Keratinocyte (primary cell): ENCODE measurements around the gene PARP3.

ENCODE experiments used
- EZH2 ChIP-seq: IDR thresholded peaks from one replicate; pipeline ENCODE4 v1.6.1; 2012; ENCODE audit warnings: inconsistent platforms, mild to moderate bottlenecking, low read length, moderate library complexity
- TF ChIP-seq, protein P1 (sequence below), 3 experiments: IDR thresholded peaks in 1 of 3; conservative IDR thresholded peaks in 1 of 3; optimal IDR thresholded peaks in 1 of 3; 2 replicates in 2 of 3; 3 replicates in 1 of 3; pipeline versions ENCODE3 to v1.5.1; 2011; ENCODE audit warnings: low read length in 3 of 3, mild to moderate bottlenecking in 3 of 3, moderate library complexity in 2 of 3, control low read depth in 1 of 3, inconsistent platforms in 1 of 3; ENCODE audit not compliant: insufficient read depth in 2 of 3; ENCODE audit errors: extremely low read depth in 1 of 3

DNA sequence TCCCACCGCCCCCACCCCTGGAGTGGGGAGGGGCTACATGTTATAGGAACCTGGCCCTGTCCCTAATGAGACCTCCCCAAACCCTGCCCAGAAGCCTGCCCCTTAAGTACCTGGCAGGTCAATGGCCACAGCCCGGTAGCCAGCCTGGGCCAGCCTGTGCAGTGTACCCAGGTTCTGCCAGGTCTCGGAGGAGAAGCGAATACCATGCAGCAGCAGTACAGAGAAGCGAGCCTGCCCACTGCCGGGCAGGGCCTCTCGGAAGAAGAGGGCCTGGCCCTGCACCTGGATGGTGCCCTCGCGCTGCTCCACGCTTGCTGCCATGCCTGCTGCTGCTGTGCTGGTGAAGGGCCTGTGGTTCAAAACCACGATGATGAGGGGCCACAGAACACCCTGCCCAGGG is 29.2 kb downstream of the PARP3 start:
- TF ChIP-seq, protein P1, sequence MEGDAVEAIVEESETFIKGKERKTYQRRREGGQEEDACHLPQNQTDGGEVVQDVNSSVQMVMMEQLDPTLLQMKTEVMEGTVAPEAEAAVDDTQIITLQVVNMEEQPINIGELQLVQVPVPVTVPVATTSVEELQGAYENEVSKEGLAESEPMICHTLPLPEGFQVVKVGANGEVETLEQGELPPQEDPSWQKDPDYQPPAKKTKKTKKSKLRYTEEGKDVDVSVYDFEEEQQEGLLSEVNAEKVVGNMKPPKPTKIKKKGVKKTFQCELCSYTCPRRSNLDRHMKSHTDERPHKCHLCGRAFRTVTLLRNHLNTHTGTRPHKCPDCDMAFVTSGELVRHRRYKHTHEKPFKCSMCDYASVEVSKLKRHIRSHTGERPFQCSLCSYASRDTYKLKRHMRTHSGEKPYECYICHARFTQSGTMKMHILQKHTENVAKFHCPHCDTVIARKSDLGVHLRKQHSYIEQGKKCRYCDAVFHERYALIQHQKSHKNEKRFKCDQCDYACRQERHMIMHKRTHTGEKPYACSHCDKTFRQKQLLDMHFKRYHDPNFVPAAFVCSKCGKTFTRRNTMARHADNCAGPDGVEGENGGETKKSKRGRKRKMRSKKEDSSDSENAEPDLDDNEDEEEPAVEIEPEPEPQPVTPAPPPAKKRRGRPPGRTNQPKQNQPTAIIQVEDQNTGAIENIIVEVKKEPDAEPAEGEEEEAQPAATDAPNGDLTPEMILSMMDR (optimal IDR thresholded peaks at IDR 0.05 in 1 of 3, IDR thresholded peaks at IDR 0.05 in 1 of 3, conservative IDR thresholded peaks at IDR 0.05 in 1 of 3; ENCODE audit: extremely low read depth in 1 of 3, insufficient read depth in 2 of 3, low read length in 3 of 3), result no peak
- no peak for TF ChIP-seq EZH2
